HL-60 (cell line): ENCODE data around the gene BMP4.

ENCODE experiments used
- DNase-seq, 2 experiments: peaks; one replicate each; pipeline ENCODE4 v3.0.0-alpha.2; 2010 to 2020; ENCODE audit warnings: low read depth in 1 of 2, low spot score in 1 of 2
- H3K27ac ChIP-seq: fragments of 250-450 bp; sonication (Bioruptor Pico); replicated peaks from 2 replicates; pipeline ENCODE4 v1.5.1; 2020; ENCODE audit warnings: mild to moderate bottlenecking, moderate library complexity
- H3K27me3 ChIP-seq: fragments of 250-450 bp; sonication (Bioruptor Pico); 2 replicates; pipeline ENCODE4 v1.5.1; 2021; ENCODE audit warnings: mild to moderate bottlenecking, moderate library complexity; ENCODE audit not compliant: insufficient read depth, poor library complexity, severe bottlenecking
- H3K4me3 ChIP-seq: replicated peaks from 2 replicates; pipeline ENCODE4 v1.5.1; 2011; ENCODE audit warnings: mild to moderate bottlenecking, control low read depth, low read length; ENCODE audit not compliant: insufficient read depth
- CTCF ChIP-seq: IDR thresholded peaks from one replicate; pipeline ENCODE4 v1.5.1; 2011; ENCODE audit warnings: low read length, control low read depth, inconsistent platforms; ENCODE audit not compliant: insufficient read depth
- GABPA ChIP-seq: IDR thresholded peaks from 2 replicates; pipeline ENCODE4 v1.6.1; 2012; ENCODE audit warnings: low read depth
- POLR2AphosphoS5 ChIP-seq: IDR thresholded peaks from 2 replicates; pipeline ENCODE4 v1.6.1; 2012; ENCODE audit warnings: low read depth
- REST ChIP-seq: IDR thresholded peaks from 2 replicates; pipeline ENCODE4 v1.6.1; 2012; ENCODE audit warnings: low read depth; ENCODE audit not compliant: insufficient replicate concordance
- SPI1 ChIP-seq: IDR thresholded peaks from 2 replicates; pipeline ENCODE4 v1.6.1; 2012; ENCODE audit warnings: low read depth, mild to moderate bottlenecking, borderline replicate concordance

Gene BMP4

GRCh38 chr14:53948205-53948884, 8.3 kb downstream of the BMP4 start:
- no peak for TF ChIP-seq GABPA
- no peak for TF ChIP-seq POLR2AphosphoS5
- TF ChIP-seq CTCF = no peak
- no peak for TF ChIP-seq REST
- no peak for TF ChIP-seq SPI1
- Histone ChIP-seq H3K27ac (no peak overlapping the region), H3K27me3 (peaks cover 29% of the 10 kb centered on the region), H3K4me3 (no peak overlapping the region)
- DNase-seq = no peak

- peaks cover 23% of the 10 kb centered on the region for H3K27me3 ChIP-seq
- no peak for DNase-seq
- H3K27ac ChIP-seq = no peak overlapping the region
- TF ChIP-seq REST (no peak), CTCF (no peak), GABPA (no peak), SPI1 (no peak), POLR2AphosphoS5 (no peak)
- no peak overlapping the region for H3K4me3 ChIP-seq
Measured at GRCh38 chr14:53947452-53948204, 9.0 kb downstream of the BMP4 start.

GRCh38 chr14:53947094-53947445, 9.6 kb downstream of the BMP4 start:
- Histone ChIP-seq H3K27ac (no peak overlapping the region), H3K27me3 (peaks cover 19% of the 10 kb centered on the region), H3K4me3 (no peak overlapping the region)
- no peak for DNase-seq
- TF ChIP-seq REST (no peak), SPI1 (no peak)
